ENCODE data around the gene ADGRD2.

Gene ADGRD2

GRCh38 chr9:124457079-124457886, 7.0 kb downstream of the ADGRD2 start:
- DNase-seq: no peak

GRCh38 chr9:124457887-124458431, 7.7 kb downstream of the ADGRD2 start:
- no peak for DNase-seq

- DNase-seq: no peak
Measured at GRCh38 chr9:124458441-124458840, 8.2 kb downstream of the ADGRD2 start.

GRCh38 chr9:124462739-124463138, 12.5 kb downstream of the ADGRD2 start:
- no peak for DNase-seq

GRCh38 chr9:124465736-124466135, 15.5 kb downstream of the ADGRD2 start:
- DNase-seq: no peak

- no peak for DNase-seq
Measured at GRCh38 chr9:124467410-124468060, 17.3 kb downstream of the ADGRD2 start.

GRCh38 chr9:124468061-124468740, 17.9 kb downstream of the ADGRD2 start:
- no peak for DNase-seq

GRCh38 chr9:124469011-124469832, 19.0 kb downstream of the ADGRD2 start:
- no peak for DNase-seq

- no peak for DNase-seq
Measured at GRCh38 chr9:124470306-124470705, 20.1 kb downstream of the ADGRD2 start.

GRCh38 chr9:124470726-124471125, 20.5 kb downstream of the ADGRD2 start:
- DNase-seq: no peak

- DNase-seq: no peak
Measured at GRCh38 chr9:124471761-124472160, 21.5 kb downstream of the ADGRD2 start.

- DNase-seq: no peak
Measured at GRCh38 chr9:124472770-124473169, 22.5 kb downstream of the ADGRD2 start.

GRCh38 chr9:124473310-124473709, 23.1 kb downstream of the ADGRD2 start:
- DNase-seq: no peak

GRCh38 chr9:124474151-124474550, 23.9 kb downstream of the ADGRD2 start:
- DNase-seq: no peak

- no peak for DNase-seq
Measured at GRCh38 chr9:124475158-124475867, 25.1 kb downstream of the ADGRD2 start.

GRCh38 chr9:124475868-124476690, 25.8 kb downstream of the ADGRD2 start:
- no peak for DNase-seq

- DNase-seq: no peak
Measured at GRCh38 chr9:124477211-124477647, 27.0 kb downstream of the ADGRD2 start.

GRCh38 chr9:124477648-124478285, 27.5 kb downstream of the ADGRD2 start:
- DNase-seq: no peak

GRCh38 chr9:124478354-124478753, 28.1 kb downstream of the ADGRD2 start:
- no peak for DNase-seq

- no peak for DNase-seq
Measured at GRCh38 chr9:124479371-124479770, 29.1 kb downstream of the ADGRD2 start.
